ENCODE data around the gene PLAU. TPM values are rescaled to one million over a fixed set of nuclear protein-coding genes. Genes with fewer than 3 reads are reported as not detected.
A peak's percentile ranks its signal among the peaks of the same experiment; 100 is the strongest.

The PLAU gene
- total and polyA plus RNA-seq, 9 of the 15 experiments (the other 6 are each of a cell fraction or from before 2014, with no cell fraction given): 2.1 to 16.9 (median 3.3) TPM

DNA sequence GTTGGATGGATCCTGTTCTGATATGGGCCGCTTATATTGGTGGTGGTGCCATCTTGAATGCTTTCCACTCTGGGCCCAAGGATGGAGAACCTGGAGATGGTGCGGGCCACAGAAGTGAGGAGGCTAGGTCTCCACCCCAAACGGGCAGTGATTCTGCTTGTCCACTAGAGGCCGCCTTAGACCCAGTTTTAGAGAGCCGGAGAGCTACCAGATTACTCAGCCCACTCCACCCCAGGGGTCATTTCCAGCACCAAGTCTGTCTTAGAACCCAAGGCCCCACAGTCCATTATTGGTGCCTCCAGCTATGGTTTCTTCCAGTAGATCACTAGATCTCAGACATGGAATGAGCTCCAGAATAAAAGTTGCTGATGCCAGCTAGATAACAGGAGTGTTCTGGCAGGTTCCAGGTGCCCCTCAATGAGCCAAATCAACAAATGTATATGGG lies 24.8 kb upstream of the PLAU start (continued):
- TF ChIP-seq HSF4 (CRISPR knock-in tag; IDR thresholded peaks at IDR 0.05; ENCODE audit: borderline replicate concordance): no peak
- no peak for TF ChIP-seq HNRNPH1 (optimal IDR thresholded peaks at IDR 0.05; ENCODE audit: low read depth, low read length)
- no peak for TF ChIP-seq ZNF274 (IDR thresholded peaks at IDR 0.05; ENCODE audit: borderline replicate concordance, low read depth, low read length)
- no peak for TF ChIP-seq SAP30 (IDR thresholded peaks at IDR 0.05; ENCODE audit: borderline replicate concordance, insufficient read depth, low read depth, low read length, poor library complexity, severe bottlenecking)
- TF ChIP-seq ZNF316 (IDR thresholded peaks at IDR 0.05): 0 out of 2 replicates have a peak, but pooled peaks have one; percentile 12
- TF ChIP-seq KLF1 (tag; IDR thresholded peaks at IDR 0.05): 0 out of 2 replicates have a peak, but pooled peaks have one; percentile 25
- TF ChIP-seq, protein P1, sequence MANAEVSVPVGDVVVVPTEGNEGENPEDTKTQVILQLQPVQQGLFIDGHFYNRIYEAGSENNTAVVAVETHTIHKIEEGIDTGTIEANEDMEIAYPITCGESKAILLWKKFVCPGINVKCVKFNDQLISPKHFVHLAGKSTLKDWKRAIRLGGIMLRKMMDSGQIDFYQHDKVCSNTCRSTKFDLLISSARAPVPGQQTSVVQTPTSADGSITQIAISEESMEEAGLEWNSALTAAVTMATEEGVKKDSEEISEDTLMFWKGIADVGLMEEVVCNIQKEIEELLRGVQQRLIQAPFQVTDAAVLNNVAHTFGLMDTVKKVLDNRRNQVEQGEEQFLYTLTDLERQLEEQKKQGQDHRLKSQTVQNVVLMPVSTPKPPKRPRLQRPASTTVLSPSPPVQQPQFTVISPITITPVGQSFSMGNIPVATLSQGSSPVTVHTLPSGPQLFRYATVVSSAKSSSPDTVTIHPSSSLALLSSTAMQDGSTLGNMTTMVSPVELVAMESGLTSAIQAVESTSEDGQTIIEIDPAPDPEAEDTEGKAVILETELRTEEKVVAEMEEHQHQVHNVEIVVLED (CRISPR knock-in tag; IDR thresholded peaks at IDR 0.05): no peak
- no peak for TF ChIP-seq ZNF444 (CRISPR knock-in tag; IDR thresholded peaks at IDR 0.05)
- TF ChIP-seq, protein P2, sequence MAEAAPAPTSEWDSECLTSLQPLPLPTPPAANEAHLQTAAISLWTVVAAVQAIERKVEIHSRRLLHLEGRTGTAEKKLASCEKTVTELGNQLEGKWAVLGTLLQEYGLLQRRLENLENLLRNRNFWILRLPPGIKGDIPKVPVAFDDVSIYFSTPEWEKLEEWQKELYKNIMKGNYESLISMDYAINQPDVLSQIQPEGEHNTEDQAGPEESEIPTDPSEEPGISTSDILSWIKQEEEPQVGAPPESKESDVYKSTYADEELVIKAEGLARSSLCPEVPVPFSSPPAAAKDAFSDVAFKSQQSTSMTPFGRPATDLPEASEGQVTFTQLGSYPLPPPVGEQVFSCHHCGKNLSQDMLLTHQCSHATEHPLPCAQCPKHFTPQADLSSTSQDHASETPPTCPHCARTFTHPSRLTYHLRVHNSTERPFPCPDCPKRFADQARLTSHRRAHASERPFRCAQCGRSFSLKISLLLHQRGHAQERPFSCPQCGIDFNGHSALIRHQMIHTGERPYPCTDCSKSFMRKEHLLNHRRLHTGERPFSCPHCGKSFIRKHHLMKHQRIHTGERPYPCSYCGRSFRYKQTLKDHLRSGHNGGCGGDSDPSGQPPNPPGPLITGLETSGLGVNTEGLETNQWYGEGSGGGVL (CRISPR knock-in tag; IDR thresholded peaks at IDR 0.05): no peak
- TF ChIP-seq SMARCE1 (IDR thresholded peaks at IDR 0.05): no peak
- TF ChIP-seq RAD21 (CRISPR knock-in tag; conservative IDR thresholded peaks at IDR 0.05 in 1 of 2, IDR thresholded peaks at IDR 0.05 in 1 of 2): peak; percentile 99
- TF ChIP-seq, protein P3, sequence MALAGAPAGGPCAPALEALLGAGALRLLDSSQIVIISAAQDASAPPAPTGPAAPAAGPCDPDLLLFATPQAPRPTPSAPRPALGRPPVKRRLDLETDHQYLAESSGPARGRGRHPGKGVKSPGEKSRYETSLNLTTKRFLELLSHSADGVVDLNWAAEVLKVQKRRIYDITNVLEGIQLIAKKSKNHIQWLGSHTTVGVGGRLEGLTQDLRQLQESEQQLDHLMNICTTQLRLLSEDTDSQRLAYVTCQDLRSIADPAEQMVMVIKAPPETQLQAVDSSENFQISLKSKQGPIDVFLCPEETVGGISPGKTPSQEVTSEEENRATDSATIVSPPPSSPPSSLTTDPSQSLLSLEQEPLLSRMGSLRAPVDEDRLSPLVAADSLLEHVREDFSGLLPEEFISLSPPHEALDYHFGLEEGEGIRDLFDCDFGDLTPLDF (CRISPR knock-in tag; IDR thresholded peaks at IDR 0.05): 0 out of 2 replicates have a peak, but pooled peaks have one; percentile 48
- no peak for TF ChIP-seq MTA2 (IDR thresholded peaks at IDR 0.05; ENCODE audit: low read depth)
- TF ChIP-seq, protein P4, sequence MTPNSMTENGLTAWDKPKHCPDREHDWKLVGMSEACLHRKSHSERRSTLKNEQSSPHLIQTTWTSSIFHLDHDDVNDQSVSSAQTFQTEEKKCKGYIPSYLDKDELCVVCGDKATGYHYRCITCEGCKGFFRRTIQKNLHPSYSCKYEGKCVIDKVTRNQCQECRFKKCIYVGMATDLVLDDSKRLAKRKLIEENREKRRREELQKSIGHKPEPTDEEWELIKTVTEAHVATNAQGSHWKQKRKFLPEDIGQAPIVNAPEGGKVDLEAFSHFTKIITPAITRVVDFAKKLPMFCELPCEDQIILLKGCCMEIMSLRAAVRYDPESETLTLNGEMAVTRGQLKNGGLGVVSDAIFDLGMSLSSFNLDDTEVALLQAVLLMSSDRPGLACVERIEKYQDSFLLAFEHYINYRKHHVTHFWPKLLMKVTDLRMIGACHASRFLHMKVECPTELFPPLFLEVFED (CRISPR knock-in tag; conservative IDR thresholded peaks at IDR 0.05): no peak
- TF ChIP-seq TBL1XR1 (IDR thresholded peaks at IDR 0.05; ENCODE audit: low read length in 2 of 2): 0 out of 4 replicates have a peak, but pooled peaks of 1 of the 2 experiments have one; percentile 32
- TF ChIP-seq RBM25 (IDR thresholded peaks at IDR 0.05; ENCODE audit: low read depth, low read length, severe bottlenecking): no peak
- no peak for TF ChIP-seq SMARCA5 (IDR thresholded peaks at IDR 0.05)
- TF ChIP-seq LARP7 (IDR thresholded peaks at IDR 0.05): no peak
- TF ChIP-seq ZNF507 (tag; conservative IDR thresholded peaks at IDR 0.05): no peak

All from K562 (cell line).